HG03457 (cell line): ENCODE results near the gene HNRNPD.
A peak's percentile ranks its signal among the peaks of the same experiment; 100 is the strongest.
"Not testable (repeated sequence)": the region's sequence is repeated elsewhere in the genome, so short reads cannot be mapped to it uniquely, and the experiment has no call there.

Experiments used
- ATAC-seq: cut with Tn5 transposase; IDR thresholded peaks from one replicate; pipeline ENCODE4 v1.9.1; 2021; ENCODE audit warnings: moderate number of reproducible peaks; ENCODE audit not compliant: unreplicated experiment

Gene HNRNPD, protein sequence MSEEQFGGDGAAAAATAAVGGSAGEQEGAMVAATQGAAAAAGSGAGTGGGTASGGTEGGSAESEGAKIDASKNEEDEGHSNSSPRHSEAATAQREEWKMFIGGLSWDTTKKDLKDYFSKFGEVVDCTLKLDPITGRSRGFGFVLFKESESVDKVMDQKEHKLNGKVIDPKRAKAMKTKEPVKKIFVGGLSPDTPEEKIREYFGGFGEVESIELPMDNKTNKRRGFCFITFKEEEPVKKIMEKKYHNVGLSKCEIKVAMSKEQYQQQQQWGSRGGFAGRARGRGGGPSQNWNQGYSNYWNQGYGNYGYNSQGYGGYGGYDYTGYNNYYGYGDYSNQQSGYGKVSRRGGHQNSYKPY

DNA sequence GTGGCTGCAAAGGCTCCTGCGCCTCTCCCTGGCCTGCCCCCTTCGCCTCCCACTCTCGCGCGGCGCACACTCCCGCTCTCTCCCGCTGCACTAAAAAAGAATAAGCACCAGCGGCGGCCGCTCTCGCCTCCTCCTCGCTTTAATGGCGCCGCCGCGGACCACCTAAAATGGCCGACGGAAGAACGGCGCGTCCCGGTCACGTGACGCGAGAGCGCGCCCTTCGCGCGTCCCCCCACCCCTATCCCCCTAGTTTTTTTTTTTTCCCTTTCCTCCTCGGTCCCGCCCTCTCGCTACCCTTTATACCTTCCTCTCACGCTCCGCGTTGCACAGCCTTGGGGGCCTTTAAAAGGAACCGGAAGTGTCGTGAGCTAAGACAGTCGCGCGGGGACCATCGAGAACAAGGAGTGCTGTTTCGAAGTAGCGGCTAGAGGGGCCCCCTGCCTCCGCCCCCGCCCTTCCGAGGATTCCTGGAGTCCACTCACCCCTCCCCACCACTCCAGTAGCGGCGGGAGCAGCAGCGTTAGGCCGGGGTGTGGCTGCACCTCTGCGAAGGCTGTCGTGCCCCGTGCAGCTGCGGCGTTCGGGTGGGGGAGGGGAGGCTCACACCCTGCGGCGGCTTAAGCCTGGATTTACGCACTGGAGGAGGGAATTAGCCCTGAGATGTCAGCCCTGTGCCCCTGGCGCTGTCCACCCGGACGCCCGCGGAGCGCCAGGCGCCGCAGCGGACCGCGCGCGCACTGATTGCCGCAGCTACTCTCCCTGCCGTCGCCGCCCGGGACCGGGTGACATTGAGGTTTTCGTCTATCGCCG is at the start of gene HNRNPD:
Gene HNRNPD (minus strand): TSS at position 176 of the 810 bp plus-strand sequence. CDS start 313 bp downstream, outside the sequence.
- peak; percentile 95 for ATAC-seq

DNA sequence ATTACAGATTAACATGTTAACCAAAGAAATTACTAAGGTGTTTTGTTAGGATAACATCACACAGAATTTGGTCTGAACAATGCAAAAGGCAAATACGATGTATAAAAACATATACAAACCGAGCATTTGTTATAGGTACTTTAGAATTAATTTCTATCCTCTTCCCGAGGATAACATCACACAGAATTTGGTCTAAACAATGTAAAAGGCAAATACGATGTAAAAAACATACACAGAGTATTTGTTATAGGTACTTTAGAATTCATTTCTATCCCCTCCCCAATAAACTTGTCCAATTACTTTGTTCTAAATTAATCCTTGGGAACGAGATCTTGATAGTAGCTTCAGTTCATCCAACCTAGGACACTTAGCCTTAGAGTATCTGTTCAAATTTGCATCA is 48.8 kb upstream of the HNRNPD start:
- ATAC-seq = no peak

DNA sequence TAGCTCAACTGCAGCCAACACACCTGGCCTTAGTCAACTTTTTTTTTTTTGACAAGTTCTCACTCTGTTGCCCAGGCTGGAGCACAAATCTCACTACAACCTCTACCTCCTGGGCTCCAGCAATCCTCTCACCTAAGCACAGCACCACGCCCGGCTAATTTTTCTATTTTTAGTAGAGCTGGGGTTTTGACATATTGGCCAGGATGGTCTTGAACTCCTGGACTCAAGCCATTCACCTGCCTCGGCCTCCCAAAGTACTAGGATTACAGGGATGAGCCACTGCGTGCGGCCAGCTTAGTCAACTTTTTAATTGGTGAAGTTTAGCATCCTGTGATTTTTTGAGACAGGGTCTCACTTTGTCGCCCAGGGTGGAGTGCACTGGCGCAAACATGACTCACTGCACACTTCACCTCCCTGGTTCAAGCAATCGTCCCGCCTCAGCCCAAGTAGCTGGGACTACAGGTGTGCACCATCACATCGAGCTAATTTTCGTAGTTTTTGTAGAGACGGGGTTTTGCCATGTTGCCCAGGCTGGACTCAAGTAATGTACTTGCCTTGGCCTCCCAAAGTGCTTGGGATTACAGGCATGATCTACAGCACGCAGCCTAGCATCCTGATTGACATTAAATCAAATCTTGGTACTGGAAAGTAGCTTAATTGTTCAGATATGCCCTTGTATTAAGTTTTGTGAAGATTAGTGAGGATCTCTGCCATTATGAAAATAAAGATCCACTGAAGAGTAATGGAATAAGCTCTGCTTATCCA is 48.2 kb upstream of the HNRNPD start:
- no peak for ATAC-seq

DNA sequence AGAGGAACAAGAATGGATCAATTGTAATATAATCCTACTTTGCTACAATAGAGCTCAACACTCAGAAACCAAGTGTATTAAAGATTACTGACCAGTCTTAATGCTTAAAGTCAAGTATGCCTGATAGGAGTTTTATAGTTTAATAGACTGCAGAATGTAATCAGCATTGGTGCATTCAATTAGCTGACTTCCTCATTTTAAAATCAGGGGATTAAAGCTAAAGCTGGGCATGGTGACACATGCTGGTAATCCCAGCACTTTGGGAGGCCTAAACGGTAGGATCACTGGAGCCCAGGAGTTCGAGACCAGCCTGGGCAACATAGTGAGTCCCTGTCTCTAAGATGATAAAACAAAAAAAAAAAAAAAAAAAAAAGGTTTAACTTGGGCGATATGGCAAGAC is 45.7 kb upstream of the HNRNPD start:
- ATAC-seq = no peak

DNA sequence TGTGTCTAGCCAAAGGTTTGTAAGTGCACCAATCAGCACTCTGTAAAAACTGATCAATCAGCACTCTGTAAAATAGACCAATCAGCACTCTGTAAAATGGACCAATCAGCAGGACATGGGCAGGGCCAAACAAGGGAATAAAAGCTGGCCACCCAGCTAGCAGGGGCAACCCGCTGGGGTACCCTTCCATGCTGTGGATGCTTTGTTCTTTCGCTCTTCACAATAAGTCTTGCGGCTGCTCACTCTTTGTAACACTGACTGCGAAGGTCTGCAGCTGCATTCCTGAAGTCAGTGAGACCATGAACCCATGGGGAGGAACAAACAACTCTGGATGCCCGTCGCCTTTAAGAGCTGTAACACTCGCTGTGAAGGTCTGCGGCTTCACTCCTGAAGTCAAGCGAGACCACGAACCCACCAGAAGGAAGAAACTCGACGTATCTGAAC is 42.2 kb upstream of the HNRNPD start:
- no peak for ATAC-seq

DNA sequence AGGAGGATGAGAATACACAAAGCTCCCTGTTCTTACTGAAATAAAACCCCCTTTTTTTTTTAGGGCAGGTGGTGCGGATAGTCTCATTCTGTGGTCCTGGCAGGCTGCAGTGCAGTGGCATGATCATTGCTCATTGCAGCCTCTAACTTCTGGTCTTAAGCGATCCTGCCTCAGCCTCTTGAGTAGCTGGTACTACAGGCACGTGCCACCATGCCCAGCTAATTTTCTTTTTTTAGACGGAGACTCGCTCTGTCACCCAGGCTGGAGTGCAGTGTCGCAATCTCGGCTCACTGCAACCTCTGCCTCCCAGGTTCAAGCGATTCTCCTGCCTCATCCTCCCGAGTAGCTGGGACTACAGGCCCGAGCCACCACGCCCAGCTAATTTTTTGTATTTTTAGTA is 41.3 kb upstream of the HNRNPD start:
- ATAC-seq = not testable (repeated sequence)

DNA sequence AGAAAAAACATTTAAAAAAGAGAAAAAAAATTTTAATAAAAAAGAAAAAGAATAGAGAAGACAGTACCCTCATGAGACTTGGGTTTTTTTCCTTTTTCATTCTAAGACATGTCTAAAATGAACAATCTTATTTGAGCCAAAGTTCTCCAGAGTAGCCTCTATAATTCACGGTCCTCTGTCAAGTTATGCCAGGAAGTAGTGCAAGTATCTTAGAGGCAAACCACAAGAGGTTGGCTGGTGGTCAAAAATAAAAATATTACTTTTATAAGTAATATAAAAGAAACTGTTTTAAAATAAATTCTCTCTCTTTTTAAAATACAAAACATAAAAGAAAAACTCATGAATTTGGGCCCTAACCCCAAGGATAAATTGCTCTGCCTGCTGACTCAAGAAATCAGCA is 29.9 kb upstream of the HNRNPD start:
- no peak for ATAC-seq

DNA sequence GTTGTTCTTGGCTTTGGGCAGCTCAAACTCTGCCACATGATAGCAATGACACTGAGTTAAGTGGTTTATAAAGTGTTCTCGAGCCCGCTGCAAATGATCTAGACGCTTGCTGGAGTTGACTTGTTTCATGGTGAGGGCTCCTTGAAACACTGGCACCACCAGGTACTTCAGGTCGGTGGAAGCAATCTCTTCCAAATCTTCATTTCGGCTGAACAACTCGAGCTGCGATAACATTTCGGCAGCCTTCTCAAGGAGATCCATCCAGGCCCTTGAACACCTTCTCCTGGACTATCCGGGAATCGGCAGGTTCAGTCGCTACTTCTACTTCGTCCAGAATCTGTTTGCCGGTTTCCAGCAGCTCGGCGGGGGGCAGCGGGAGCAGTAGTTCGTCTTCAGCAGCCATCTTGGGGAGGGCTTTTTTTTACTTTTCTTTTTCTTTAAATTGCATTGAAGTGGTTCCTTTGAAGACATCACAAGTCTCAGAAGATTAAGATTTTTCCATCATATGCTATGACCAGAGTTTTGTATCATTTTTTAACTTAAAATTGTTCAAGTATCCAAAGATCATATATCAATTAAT is 28.5 kb upstream of the HNRNPD start:
- no peak for ATAC-seq

DNA sequence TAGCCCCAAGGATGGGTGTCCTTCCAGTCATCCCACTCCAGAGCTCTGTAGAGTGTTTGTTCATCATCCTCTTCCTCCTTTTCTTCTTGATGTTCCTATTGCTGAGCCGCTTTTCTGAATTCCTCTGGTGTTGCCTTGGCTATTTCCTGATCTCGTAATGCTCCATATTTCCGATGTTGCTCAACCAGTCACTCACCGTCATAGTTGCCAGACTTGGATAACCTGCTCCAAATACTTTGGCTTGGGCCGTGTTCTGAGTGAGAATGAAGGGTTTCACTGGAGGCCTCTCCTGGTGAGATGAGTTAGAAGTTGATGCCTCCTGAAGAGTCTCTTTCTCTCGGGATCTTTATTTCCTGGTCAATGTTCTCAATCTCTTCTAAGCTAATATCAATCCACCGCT is 27.8 kb upstream of the HNRNPD start:
- ATAC-seq = no peak

DNA sequence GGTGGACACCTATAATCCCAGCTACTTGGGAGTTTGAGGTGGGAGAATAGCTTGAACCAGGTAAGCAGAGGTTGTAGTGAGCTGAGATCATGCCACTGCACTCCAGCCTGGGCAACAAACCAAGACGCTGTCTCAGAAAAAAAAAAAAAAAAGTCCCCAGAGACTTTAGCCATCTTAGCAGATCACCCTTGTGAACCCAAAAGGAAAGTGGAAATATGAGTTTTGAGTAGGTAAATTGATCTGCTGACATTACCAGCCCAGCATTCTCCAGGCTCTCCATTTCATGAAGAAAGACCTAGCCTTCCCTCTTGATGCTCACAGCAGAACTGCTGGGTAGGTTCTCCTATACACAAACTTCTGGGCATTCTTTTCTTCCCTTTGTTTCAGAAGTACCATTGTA is 24.5 kb upstream of the HNRNPD start:
- no peak for ATAC-seq

DNA sequence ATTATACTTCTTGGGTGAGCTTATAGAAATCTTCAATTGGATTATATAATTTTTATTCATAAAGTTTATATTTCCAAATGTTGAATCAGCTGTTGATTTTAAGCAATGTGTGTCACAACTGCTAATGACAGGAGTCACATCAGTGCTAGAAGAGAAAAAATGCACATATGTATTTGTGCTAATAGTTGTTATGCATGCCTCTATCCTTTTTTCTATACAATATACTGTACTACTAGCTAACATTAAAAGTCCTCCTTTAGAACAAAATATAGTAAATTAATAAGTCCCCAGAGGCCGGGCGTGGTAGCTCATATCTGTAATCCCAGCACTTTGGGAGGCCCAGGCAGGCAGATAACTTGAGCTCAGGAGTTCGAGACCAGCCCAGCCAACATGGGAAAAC is 23.7 kb upstream of the HNRNPD start:
- ATAC-seq = no peak

DNA sequence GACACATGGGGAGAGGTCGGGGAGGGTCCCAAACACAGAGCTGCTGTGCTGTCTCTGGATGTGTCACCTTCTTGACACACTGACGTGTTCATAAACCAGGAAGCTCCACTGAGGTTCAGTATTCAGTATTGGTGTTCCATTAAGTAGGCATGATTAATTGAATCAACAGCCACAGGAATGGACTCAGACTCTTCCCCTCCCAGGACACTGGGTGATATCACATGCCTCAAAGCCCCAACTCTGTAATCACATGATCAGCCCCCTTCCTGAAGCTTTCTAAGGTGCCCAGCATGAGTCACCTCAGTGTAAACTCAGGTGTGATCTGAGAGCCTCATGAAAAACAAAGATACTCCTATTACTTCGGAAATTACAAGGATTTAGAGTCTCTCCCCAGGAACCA is 21.1 kb upstream of the HNRNPD start:
- ATAC-seq = no peak

DNA sequence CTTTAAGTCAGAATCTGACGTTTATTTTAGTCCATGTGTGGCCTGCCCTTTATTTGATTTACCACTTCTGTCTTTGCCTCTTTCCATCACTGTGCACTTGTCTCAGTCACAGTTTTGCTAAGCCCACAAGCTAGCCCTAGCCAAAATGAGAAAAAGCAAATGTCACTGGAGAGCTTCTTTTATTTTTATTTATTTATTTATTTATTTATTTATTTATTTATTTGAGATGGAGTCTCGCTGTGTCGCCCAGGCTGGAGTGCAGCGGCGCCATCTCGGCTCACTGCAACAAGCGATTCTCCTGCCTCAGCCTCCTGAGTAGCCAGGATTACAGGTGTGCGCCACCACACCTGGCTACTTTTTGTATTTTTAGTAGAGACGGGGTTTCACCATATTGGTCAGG is 16.3 kb upstream of the HNRNPD start:
- not testable (repeated sequence) for ATAC-seq

DNA sequence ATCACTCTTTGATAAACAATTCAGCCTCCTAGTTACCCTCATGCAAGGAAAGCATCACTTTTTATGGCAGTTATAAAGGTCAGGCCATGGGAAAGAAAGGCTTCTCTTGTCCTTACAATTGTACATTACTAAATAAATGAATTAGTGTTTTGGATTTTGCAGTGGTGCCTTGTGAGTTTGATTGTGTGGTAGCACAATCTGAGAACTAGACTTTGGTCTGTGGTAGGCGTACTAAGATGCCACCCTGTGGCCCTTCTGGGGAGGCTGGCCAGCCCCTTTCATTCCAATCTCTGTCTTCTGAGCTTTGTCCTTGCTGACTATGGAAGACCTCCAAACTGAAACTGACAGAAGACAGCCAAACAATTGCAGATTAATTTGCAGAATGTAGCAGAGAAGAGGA is 14.6 kb upstream of the HNRNPD start:
- no peak for ATAC-seq

DNA sequence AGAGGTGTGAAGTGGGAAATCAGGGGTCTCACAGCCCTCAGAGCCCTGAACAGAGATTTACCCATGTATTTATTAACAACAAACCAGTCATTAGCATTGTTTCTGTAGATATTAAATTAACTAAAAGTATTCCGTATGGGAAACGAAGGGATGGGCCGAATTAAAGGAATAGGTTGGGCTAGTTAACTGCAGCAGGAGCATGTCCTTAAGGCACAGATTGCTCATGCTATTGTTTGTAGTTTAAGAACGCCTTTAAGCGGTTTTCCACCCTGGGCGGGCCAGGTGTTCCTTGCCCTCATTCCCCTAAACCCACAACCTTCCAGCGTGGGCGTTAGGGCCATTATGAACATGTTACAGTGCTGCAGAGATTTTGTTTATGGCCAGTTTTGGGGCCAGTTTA is 12.5 kb upstream of the HNRNPD start:
- ATAC-seq = not testable (repeated sequence)

DNA sequence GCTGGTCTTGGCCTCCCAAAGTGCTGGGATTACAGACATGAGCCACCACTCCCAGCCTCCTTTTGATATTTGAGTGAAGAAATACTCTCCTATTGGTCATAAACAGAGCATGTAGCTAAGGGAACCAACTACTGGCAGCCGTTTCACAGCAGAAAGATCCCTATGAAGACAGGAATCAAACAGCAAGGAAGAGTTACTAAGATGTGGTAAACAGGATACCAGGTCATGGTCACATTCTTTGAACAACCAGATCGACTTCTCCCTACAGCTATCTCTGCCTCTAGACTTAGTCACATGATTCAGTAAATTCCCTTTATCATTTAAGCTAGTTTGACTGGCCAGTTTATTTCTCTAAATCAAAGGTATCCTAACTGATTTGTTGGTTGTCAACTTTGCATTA is 9.0 kb upstream of the HNRNPD start:
- no peak for ATAC-seq

DNA sequence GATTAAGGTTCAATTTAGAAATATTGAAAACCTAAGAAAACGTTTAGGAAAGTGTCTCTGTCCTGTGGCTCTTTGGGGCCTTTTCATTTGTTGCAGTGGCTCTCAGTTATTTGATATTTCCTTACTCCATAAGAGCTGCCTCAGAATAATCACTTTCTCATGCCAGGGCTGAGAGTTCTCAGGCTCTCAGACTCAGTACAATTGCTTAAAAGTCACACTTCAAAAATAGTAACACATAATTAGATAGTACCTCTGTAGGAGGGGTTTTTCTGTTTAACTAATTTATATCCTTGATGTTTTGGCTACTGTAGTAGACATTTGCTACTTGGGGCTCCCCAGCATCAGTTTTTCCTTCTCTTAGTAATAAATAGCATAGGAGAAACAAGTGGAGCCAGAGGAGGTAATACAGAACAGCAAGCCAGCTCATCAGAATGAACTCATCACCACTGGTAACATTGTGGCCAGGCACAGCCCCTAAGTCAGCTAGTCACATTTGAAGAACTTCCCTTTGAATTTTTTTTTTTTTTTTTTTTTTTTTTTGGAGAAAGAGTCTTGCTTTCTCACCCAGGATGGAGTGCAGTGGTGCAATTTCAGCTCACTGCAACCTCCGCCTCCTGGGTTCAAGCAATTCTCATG is 8.0 kb upstream of the HNRNPD start:
- ATAC-seq = no peak

DNA sequence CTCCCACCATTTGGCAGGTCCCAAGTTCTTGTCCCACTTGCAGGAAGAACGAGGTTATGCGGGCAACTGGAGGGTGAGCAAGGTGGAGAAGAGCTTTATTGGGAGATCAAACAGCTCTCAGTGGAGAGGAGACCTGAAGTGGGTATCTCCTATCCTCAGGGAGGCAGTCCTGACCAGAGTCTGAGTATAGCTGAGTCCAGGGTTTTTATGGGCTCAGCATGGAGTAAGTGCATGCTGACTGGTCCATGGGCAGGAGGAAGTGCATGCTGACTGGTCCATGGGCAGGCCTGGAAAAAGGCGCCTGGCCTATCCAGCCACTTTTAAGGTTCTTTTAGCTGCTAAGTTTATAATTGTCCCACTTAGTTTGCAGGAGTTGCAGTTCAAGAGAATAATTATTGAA is 7.4 kb upstream of the HNRNPD start:
- no peak for ATAC-seq

DNA sequence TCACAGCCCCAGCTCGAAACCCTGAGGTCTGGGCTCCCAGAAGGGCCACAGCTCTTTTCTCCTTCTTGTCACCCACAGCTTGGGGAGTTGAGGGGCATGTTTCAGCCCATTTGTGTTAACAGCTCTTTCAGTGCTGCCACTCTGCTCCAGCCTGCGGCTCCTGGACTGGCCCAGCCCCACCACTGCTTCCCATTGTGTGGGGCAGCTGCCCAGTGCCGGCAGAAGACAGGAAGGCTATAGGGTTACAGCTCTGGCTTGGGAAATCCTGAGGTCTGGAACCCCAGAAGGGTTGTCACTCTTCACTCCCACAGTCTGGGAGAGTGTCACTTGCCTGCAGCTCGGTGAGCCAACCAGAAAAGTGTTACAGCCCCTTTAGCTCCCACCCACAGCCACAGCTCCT is 7.0 kb upstream of the HNRNPD start:
- no peak for ATAC-seq

DNA sequence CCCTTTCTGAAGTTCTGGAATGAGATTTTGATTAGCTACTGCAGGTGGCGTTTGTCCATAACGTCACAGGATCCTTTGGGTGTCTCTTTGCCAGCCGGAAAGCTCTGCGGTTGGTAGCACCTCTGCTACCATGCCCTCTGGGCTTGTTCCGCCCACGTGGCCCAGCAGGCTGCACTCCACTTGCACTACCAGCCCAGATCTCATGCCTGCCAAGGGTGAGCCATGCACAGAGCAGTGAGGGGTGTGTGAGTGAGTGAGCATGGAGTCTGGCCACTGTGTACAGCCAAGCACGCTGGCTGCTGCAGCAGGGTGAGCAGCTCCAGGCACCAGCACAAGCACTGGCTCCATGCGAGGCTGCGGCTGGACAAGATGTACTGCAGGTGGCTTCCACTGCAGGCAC is 6.6 kb upstream of the HNRNPD start:
- ATAC-seq = no peak

DNA sequence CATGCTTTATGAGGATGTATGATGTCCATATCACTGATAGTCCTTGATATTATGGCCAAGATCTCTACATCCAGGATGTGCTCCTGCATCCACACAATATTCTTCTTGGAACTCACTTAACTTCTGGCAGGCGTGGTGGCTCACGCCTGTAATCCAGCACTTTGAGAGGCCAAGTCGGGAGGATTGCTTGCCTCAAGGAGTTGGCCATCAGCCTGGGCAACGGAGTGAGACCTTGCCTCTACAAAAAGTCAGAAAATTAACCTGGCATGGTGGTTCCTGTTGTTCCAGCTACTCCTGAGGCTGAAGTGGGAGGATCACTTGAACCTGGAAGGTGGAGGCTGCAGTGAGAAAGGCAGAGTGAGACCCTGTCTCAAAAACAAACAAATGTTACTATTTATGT is 2.3 kb upstream of the HNRNPD start:
- no peak for ATAC-seq
